HepG2 (cell line): ENCODE results near the gene TCF25. TPM values are rescaled to one million over a fixed set of nuclear protein-coding genes. Genes with fewer than 3 reads are reported as not detected.

ENCODE experiments used
- BATF2 ChIP-seq: sonication (generic); formaldehyde crosslinking; IDR thresholded peaks from 2 replicates; pipeline ENCODE4 v1.8.0; 2022; ENCODE audit warnings: mild to moderate bottlenecking, missing genetic modification reagents, moderate library complexity
- CHD2 ChIP-seq: IDR thresholded peaks from 2 replicates; pipeline ENCODE4 v1.6.1; 2011; ENCODE audit warnings: low read depth, low read length, improper control_type of control experiment
- CSRNP2 ChIP-seq: sonication (generic); formaldehyde crosslinking; conservative IDR thresholded peaks from 2 replicates; pipeline ENCODE4 v1.8.0; 2022; ENCODE audit warnings: low read depth, missing genetic modification reagents
- HDAC6 ChIP-seq: fragments of 200-600 bp; sonication (generic); IDR thresholded peaks from 2 replicates; pipeline ENCODE4 v1.7.0; 2017; ENCODE audit warnings: mild to moderate bottlenecking, antibody characterized with exemption, low read length, low read depth
- HNF4G ChIP-seq, 2 experiments: sonication (generic) in 1 of 2; formaldehyde crosslinking in 1 of 2; IDR thresholded peaks; 2 replicates each; pipeline versions ENCODE4 v1.4.0 to v1.6.1; 2011 to 2020; ENCODE audit warnings: borderline replicate concordance in 2 of 2, low read depth in 2 of 2, mild to moderate bottlenecking in 2 of 2, low read length in 1 of 2, missing genetic modification reagents in 1 of 2, moderate library complexity in 1 of 2
- HOMEZ ChIP-seq: IDR thresholded peaks from 2 replicates; pipeline ENCODE4 v1.6.1; 2016; ENCODE audit warnings: low read depth
- KMT2B ChIP-seq: IDR thresholded peaks from 2 replicates; pipeline ENCODE4 v1.6.1; 2016; ENCODE audit warnings: missing genetic modification reagents, missing compliant biosample characterization
- MXD4 ChIP-seq: IDR thresholded peaks from 2 replicates; pipeline ENCODE4 v1.6.1; 2016; ENCODE audit warnings: mild to moderate bottlenecking, missing biosample characterization, missing genetic modification reagents
- MXI1 ChIP-seq: IDR thresholded peaks from 3 replicates; pipeline ENCODE4 v1.6.1; 2012; ENCODE audit warnings: low read depth, low read length, inconsistent platforms, borderline replicate concordance
- PCBP2 ChIP-seq: fragments of 200-400 bp; formaldehyde crosslinking; optimal IDR thresholded peaks from 2 replicates; pipeline ENCODE3; 2018; ENCODE audit warnings: low read length, low read depth; ENCODE audit not compliant: poor library complexity, severe bottlenecking
- PPARG ChIP-seq: conservative IDR thresholded peaks from 2 replicates; pipeline ENCODE4 v1.6.1; 2016; ENCODE audit warnings: missing biosample characterization, missing genetic modification reagents
- RARG ChIP-seq: sonication (generic); formaldehyde crosslinking; IDR thresholded peaks from 2 replicates; pipeline ENCODE4 v1.4.0; 2020; ENCODE audit warnings: low read depth, mild to moderate bottlenecking, missing genetic modification reagents
- REL ChIP-seq: sonication (generic); formaldehyde crosslinking; conservative IDR thresholded peaks from 2 replicates; pipeline ENCODE4 v1.8.0; 2022; ENCODE audit warnings: mild to moderate bottlenecking, missing genetic modification reagents, moderate library complexity
- SMARCE1 ChIP-seq: fragments of 450-650 bp; IDR thresholded peaks from 2 replicates; pipeline ENCODE4 v1.6.1; 2017; ENCODE audit warnings: borderline replicate concordance
- SPEN ChIP-seq: sonication (generic); formaldehyde crosslinking; IDR thresholded peaks from 2 replicates; pipeline ENCODE4 v1.5.1; 2020; ENCODE audit warnings: low read depth, mild to moderate bottlenecking, missing genetic modification reagents
- TEAD3 ChIP-seq: optimal IDR thresholded peaks from 2 replicates; pipeline ENCODE3; 2016; ENCODE audit warnings: borderline replicate concordance
- THAP8 ChIP-seq: sonication (generic); formaldehyde crosslinking; IDR thresholded peaks from 2 replicates; pipeline ENCODE4 v1.5.1; 2020; ENCODE audit warnings: missing genetic modification reagents, mild to moderate bottlenecking, borderline replicate concordance
- ZNF292 ChIP-seq: sonication (generic); formaldehyde crosslinking; IDR thresholded peaks from 2 replicates; pipeline ENCODE4 v1.8.1; 2022; ENCODE audit warnings: mild to moderate bottlenecking, low read depth, missing genetic modification reagents, borderline replicate concordance
- ZNF367 ChIP-seq: sonication (generic); formaldehyde crosslinking; IDR thresholded peaks from 2 replicates; pipeline ENCODE4 v1.4.0; 2020; ENCODE audit warnings: missing genetic modification reagents, borderline replicate concordance
- ZNF501 ChIP-seq: sonication (generic); formaldehyde crosslinking; IDR thresholded peaks from 2 replicates; pipeline ENCODE4 v1.5.1; 2020; ENCODE audit warnings: mild to moderate bottlenecking, moderate library complexity, missing genetic modification reagents
- ZNF558 ChIP-seq: sonication (generic); formaldehyde crosslinking; IDR thresholded peaks from 2 replicates; pipeline ENCODE4 v1.9.0; 2022; ENCODE audit warnings: mild to moderate bottlenecking, missing genetic modification reagents, borderline replicate concordance
- ZNF577 ChIP-seq: sonication (generic); formaldehyde crosslinking; IDR thresholded peaks from 2 replicates; pipeline ENCODE4 v1.4.0; 2020; ENCODE audit warnings: mild to moderate bottlenecking, low read depth, missing genetic modification reagents, borderline replicate concordance
- ZNF597 ChIP-seq: sonication (generic); formaldehyde crosslinking; IDR thresholded peaks from 2 replicates; pipeline ENCODE4 v1.5.0; 2020; ENCODE audit warnings: missing genetic modification reagents
- ZNF839 ChIP-seq: sonication (generic); formaldehyde crosslinking; IDR thresholded peaks from 2 replicates; pipeline ENCODE4 v1.4.0; 2020; ENCODE audit warnings: missing genetic modification reagents, mild to moderate bottlenecking, borderline replicate concordance
- polyA plus RNA-seq, 8 experiments: library from polyadenylated mRNA; depleted of rRNA in 3 of 8; stranded (reverse) in 7 of 8; unstranded in 1 of 8; fragments of >200 nt; fragmentation: Illumina TruSeq in 4 of 8; extraction: Trizol in 4 of 8; gene quantifications; 2 replicates each; pipeline versions ENCODE4 v1.2.1 to v1.2.3, GENCODE V29; 2011 to 2016; ENCODE audit warnings: low read depth in 4 of 8, missing spikeins in 1 of 8, mixed read lengths in 1 of 8; ENCODE audit not compliant: insufficient read depth in 1 of 8
- total RNA-seq, 5 experiments: library from RNA; depleted of rRNA; stranded (reverse); fragments of >200 nt; fragmentation: Illumina TruSeq; extraction: Trizol; gene quantifications; 2 replicates each; pipeline ENCODE4 v1.2.3, GENCODE V29; 2016; ENCODE audit warnings: low read depth in 1 of 5

TCF25 gene
- total and polyA plus RNA-seq, 2 of the 13 experiments (the other 11 are each of a cell fraction or from before 2014, with no cell fraction given): 138 to 206 TPM

GRCh38 chr16:89917773-89918452 lies 44.5 kb downstream of the TCF25 start (continued):
- TF ChIP-seq REL (CRISPR knock-in tag) (peak; percentile 98), HNF4G (IDR thresholded peaks at IDR 0.05; ENCODE audit: borderline replicate concordance, low read depth, low read length) (no peak), HNF4G (CRISPR knock-in tag; IDR thresholded peaks at IDR 0.05; ENCODE audit: borderline replicate concordance, low read depth) (peak; percentile 90), SMARCE1 (no peak), KMT2B (CRISPR knock-in tag) (peak; percentile 92), ZNF558 (CRISPR knock-in tag) (peak; percentile 65), SPEN (peak; percentile 98), TEAD3 (CRISPR knock-in tag) (peak; percentile 87), PPARG (CRISPR knock-in tag) (peak; percentile 92), ZNF501 (CRISPR knock-in tag) (peak; percentile 89; the same call in 1 of the 2 replicates), MXD4 (peak; percentile 91), HOMEZ (CRISPR knock-in tag) (peak; percentile 73; the same call in 1 of the 2 replicates), ZNF292 (peak; percentile 97), CHD2 (peak; percentile 58; the same call in 1 of the 2 replicates), PCBP2 (no peak), ZNF597 (CRISPR knock-in tag) (peak; percentile 30; the same call in 1 of the 2 replicates), THAP8 (peak; percentile 96; the same call in 1 of the 2 replicates), CSRNP2 (CRISPR knock-in tag) (no peak), ZNF367 (CRISPR knock-in tag) (peak; percentile 97; the same call in 1 of the 2 replicates), RARG (CRISPR knock-in tag) (no peak), MXI1 (peak; percentile 97; the same call in 2 of the 3 replicates), HDAC6 (no peak), BATF2 (CRISPR knock-in tag) (peak; percentile 97), ZNF839 (CRISPR knock-in tag) (peak; percentile 99), ZNF577 (CRISPR knock-in tag) (no peak; the same call in 1 of the 2 replicates)
